Measurements from ENCODE around the gene TOMM40. TPM values are rescaled to one million over a fixed set of nuclear protein-coding genes. Genes with fewer than 3 reads are reported as not detected.

The TOMM40 gene
- total and polyA plus RNA-seq, 2 of the 13 experiments (the other 11 are each of a cell fraction or from before 2014, with no cell fraction given) = 72.0 to 110 TPM

GRCh38 chr19:44930088-44930487, 39.0 kb downstream of the TOMM40 start:
- 0 out of 2 replicates have a peak overlapping the region, but pooled peaks have one; percentile 8 for H3K4me2 ChIP-seq (ENCODE audit: low read depth, low read length)
- DNase-seq (ENCODE audit: low spot score) (no peak), FAIRE-seq (no peak), ATAC-seq (no peak)
- H2AFZ ChIP-seq (ENCODE audit: low read length) = no peak overlapping the region
- CTCF ChIA-PET (ENCODE audit: low intra/inter-chr PET ratio, low total read pairs) = no interaction called here
- 58% methylated on average over 7 of the region's 7 CpGs for WGBS (ENCODE audit: low lambda C conversion rate)
- H3K27ac ChIP-seq (ENCODE audit: extremely low read length, insufficient read depth, low read length) = peak overlapping the region; percentile 45
- no peak overlapping the region for H3K4me3 ChIP-seq (replicated peaks in 1 of 3; ENCODE audit: insufficient read depth in 1 of 3, low read depth in 2 of 3, low read length in 3 of 3)
- POLR2A ChIA-PET = interaction anchor here (1.1 to 2.1 kb wide), 3 partner anchors 13 to 19 kb away, joined by 4 to 7 read pairs (median 5); no protein-coding TSS in a partner anchor
- no peaks in the 10 kb centered on the region for H3K27me3 ChIP-seq (ENCODE audit: control insufficient read depth in 1 of 2, insufficient read depth in 2 of 2, low read length in 2 of 2)
- H3K9me3 ChIP-seq (ENCODE audit: low read length) = no peaks in the 10 kb centered on the region
- no peak overlapping the region for H3K9ac ChIP-seq (ENCODE audit: insufficient read depth, low read depth, low read length)
- H3K79me2 ChIP-seq (ENCODE audit: insufficient read depth, low read length) = peaks cover 4% of the 10 kb centered on the region
- peaks cover 77% of the 10 kb centered on the region for H3K4me1 ChIP-seq (ENCODE audit: insufficient read depth, low read length)
- H3K36me3 ChIP-seq (replicated peaks in 1 of 2; ENCODE audit: control insufficient read depth in 1 of 2, insufficient read depth in 2 of 2, low read length in 2 of 2) = no peaks in the 10 kb centered on the region
- H4K20me1 ChIP-seq (ENCODE audit: insufficient read depth, low read length) = no peaks in the 10 kb centered on the region
- intact Hi-C loops (cut with micrococcal nuclease; ENCODE audit: unreplicated experiment) = no loop called here
- BruUV-seq (replicated peaks) = no TSS peak
- in situ Hi-C loops (cut with HindIII; ENCODE audit: extremely low pct_ligation_motif_present, low pct_unique_long_range_greater_than_20kb) = no loop called here
- peak; percentile 47; the same call in 1 of the 2 replicates for TF ChIP-seq HDAC1 (CRISPR knock-in tag; IDR thresholded peaks at IDR 0.05)
- no peak for TF ChIP-seq HMGA1 (CRISPR knock-in tag; conservative IDR thresholded peaks at IDR 0.05)
- peak; percentile 12; the same call in 1 of the 2 replicates for TF ChIP-seq ZNF687 (CRISPR knock-in tag; IDR thresholded peaks at IDR 0.05)
- TF ChIP-seq SALL1 (CRISPR knock-in tag; IDR thresholded peaks at IDR 0.05) = peak; percentile 38; the same call in 1 of the 2 replicates
- TF ChIP-seq, protein P1, sequence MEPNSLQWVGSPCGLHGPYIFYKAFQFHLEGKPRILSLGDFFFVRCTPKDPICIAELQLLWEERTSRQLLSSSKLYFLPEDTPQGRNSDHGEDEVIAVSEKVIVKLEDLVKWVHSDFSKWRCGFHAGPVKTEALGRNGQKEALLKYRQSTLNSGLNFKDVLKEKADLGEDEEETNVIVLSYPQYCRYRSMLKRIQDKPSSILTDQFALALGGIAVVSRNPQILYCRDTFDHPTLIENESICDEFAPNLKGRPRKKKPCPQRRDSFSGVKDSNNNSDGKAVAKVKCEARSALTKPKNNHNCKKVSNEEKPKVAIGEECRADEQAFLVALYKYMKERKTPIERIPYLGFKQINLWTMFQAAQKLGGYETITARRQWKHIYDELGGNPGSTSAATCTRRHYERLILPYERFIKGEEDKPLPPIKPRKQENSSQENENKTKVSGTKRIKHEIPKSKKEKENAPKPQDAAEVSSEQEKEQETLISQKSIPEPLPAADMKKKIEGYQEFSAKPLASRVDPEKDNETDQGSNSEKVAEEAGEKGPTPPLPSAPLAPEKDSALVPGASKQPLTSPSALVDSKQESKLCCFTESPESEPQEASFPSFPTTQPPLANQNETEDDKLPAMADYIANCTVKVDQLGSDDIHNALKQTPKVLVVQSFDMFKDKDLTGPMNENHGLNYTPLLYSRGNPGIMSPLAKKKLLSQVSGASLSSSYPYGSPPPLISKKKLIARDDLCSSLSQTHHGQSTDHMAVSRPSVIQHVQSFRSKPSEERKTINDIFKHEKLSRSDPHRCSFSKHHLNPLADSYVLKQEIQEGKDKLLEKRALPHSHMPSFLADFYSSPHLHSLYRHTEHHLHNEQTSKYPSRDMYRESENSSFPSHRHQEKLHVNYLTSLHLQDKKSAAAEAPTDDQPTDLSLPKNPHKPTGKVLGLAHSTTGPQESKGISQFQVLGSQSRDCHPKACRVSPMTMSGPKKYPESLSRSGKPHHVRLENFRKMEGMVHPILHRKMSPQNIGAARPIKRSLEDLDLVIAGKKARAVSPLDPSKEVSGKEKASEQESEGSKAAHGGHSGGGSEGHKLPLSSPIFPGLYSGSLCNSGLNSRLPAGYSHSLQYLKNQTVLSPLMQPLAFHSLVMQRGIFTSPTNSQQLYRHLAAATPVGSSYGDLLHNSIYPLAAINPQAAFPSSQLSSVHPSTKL (CRISPR knock-in tag; IDR thresholded peaks at IDR 0.05) = peak; percentile 20; the same call in 1 of the 2 replicates
- TF ChIP-seq RCOR2 (CRISPR knock-in tag; IDR thresholded peaks at IDR 0.05) = 0 out of 2 replicates have a peak, but pooled peaks have one; percentile 31
- peak; percentile 86 for TF ChIP-seq ZBTB38 (CRISPR knock-in tag; IDR thresholded peaks at IDR 0.05)
- TF ChIP-seq ZSCAN29 (CRISPR knock-in tag; conservative IDR thresholded peaks at IDR 0.05) = no peak
- TF ChIP-seq DPF2 (CRISPR knock-in tag; IDR thresholded peaks at IDR 0.05; ENCODE audit: borderline replicate concordance, low read depth) = no peak
- TF ChIP-seq, protein P2, sequence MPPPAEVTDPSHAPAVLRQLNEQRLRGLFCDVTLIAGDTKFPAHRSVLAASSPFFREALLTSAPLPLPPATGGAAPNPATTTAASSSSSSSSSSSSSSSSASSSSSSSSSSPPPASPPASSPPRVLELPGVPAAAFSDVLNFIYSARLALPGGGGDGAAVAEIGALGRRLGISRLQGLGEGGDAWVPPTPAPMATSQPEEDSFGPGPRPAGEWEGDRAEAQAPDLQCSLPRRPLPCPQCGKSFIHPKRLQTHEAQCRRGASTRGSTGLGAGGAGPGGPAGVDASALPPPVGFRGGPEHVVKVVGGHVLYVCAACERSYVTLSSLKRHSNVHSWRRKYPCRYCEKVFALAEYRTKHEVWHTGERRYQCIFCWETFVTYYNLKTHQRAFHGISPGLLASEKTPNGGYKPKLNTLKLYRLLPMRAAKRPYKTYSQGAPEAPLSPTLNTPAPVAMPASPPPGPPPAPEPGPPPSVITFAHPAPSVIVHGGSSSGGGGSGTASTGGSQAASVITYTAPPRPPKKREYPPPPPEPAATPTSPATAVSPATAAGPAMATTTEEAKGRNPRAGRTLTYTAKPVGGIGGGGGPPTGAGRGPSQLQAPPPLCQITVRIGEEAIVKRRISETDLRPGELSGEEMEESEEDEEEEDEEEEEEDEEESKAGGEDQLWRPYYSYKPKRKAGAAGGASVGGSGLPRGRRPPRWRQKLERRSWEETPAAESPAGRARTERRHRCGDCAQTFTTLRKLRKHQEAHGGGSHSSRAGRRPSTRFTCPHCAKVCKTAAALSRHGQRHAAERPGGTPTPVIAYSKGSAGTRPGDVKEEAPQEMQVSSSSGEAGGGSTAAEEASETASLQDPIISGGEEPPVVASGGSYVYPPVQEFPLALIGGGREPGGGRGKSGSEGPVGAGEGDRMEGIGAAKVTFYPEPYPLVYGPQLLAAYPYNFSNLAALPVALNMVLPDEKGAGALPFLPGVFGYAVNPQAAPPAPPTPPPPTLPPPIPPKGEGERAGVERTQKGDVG (CRISPR knock-in tag; IDR thresholded peaks at IDR 0.05; ENCODE audit: borderline replicate concordance) = peak; percentile 81; the same call in 1 of the 2 replicates
- no peak for TF ChIP-seq XRCC5 (optimal IDR thresholded peaks at IDR 0.05; ENCODE audit: low read length)

All from HepG2 (cell line).